Vagina (tissue), 2 donors: ENCODE data around the gene CCDC27. TPM values are rescaled to one million over a fixed set of nuclear protein-coding genes. Genes with fewer than 3 reads are reported as not detected.

Experiments used
- DNase-seq, 2 donors: peaks; one replicate each; pipeline ENCODE4 v3.0.0-alpha.2; 2017; ENCODE audit errors: extremely low spot score in 2 of 2
- H3K27ac ChIP-seq: fragments of 200-600 bp; sonication (generic); one replicate; pipeline ENCODE4 v1.5.1; 2019
- H3K27me3 ChIP-seq: fragments of 200-600 bp; sonication (generic); one replicate; pipeline ENCODE4 v1.5.1; 2019
- H3K36me3 ChIP-seq, 2 donors: fragments of 200-600 bp; sonication (generic); one replicate each; pipeline ENCODE4 v1.5.1; 2017 to 2019
- H3K4me1 ChIP-seq: fragments of 200-600 bp; sonication (generic); one replicate; pipeline ENCODE4 v1.5.1; 2019
- H3K4me3 ChIP-seq, 2 donors: fragments of 200-600 bp; sonication (generic); 1 replicate in 1 of 2; 2 replicates in 1 of 2; pipeline ENCODE4 v1.5.1; 2016 to 2019
- H3K9me3 ChIP-seq: fragments of 200-600 bp; sonication (generic); one replicate; pipeline ENCODE4 v1.5.1; 2019
- POLR2A ChIP-seq, 2 donors: fragments of 450-650 bp; IDR thresholded peaks; one replicate each; pipeline ENCODE4 v1.6.1; 2017; ENCODE audit warnings: antibody characterized with exemption in 2 of 2, mild to moderate bottlenecking in 2 of 2, moderate library complexity in 2 of 2
- POLR2AphosphoS5 ChIP-seq, 2 donors: sonication (generic); formaldehyde crosslinking; IDR thresholded peaks; one replicate each; pipeline ENCODE4 v1.9.0; 2017; ENCODE audit warnings: antibody characterized with exemption in 2 of 2, mild to moderate bottlenecking in 2 of 2, low read depth in 1 of 2; ENCODE audit not compliant: insufficient read depth in 1 of 2
- intact Hi-C: fragments of 100-400 bp; cut with DNase I; formaldehyde crosslinking; loops from one replicate; pipeline ENCODE4 v1.15.1; 2023
- total RNA-seq: library from RNA; depleted of rRNA; stranded (reverse); fragments of >200 nt; gene quantifications from one replicate; pipeline ENCODE4 v1.2.3, GENCODE V29; 2016
- TF ChIP-seq, protein P1 (sequence below), 3 experiments: fragments of 450-650 bp in 2 of 3; fragments of 200-600 bp in 1 of 3; sonication (generic) in 1 of 3; IDR thresholded peaks; one replicate each; pipeline ENCODE4 v1.5.1; 2017 to 2019; ENCODE audit warnings: antibody characterized with exemption in 3 of 3, mild to moderate bottlenecking in 2 of 3, moderate library complexity in 2 of 3

The CCDC27 gene
- total RNA-seq, 1 donor from 2014 or later = not detected

DNA sequence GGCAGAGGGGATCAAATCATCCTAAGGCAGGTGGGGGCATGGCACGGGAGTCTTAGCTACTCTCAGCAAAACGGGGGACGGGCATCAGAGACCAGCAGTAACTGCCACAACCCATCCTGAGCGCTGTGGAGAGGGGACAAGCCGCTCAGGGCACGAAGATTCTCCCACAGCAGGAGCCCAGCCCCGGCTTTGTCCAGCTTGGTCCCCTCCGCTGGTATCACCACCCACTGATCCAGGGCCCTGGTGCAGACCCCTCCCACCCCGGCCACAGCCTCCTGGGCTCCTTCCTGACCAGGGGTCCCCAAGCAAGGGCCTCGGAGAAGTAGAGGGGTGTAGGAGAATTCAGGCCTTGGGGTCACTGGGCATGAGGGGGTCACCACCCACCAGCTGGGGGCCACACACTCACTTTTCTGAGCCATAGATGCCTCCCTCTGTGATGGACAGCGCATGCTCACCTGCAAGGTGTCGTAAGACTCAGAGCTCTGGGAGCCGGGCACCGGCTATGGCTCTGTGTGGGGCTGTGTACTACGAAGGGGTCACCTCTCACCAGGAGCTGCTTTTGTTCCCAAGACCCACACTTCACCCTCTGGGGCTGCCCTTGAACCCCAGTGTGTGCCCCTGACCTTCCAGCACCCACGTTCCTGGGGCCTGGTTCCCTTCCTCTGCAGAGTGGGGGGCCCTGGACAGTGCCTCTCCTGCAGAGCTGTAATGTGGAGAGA is 18.0 kb downstream of the CCDC27 start:
- intact Hi-C loops = no loop called here
- peaks cover 41% of the 10 kb centered on the region for H3K4me1 ChIP-seq
- no peak overlapping the region for H3K4me3 ChIP-seq
- no peaks in the 10 kb centered on the region for H3K9me3 ChIP-seq
- no peaks in the 10 kb centered on the region for H3K27me3 ChIP-seq
- TF ChIP-seq POLR2AphosphoS5 (IDR thresholded peaks at IDR 0.05; ENCODE audit: insufficient read depth in 1 of 2, low read depth in 1 of 2) (no peak), POLR2A (IDR thresholded peaks at IDR 0.05) (no peak)
- TF ChIP-seq, protein P1, sequence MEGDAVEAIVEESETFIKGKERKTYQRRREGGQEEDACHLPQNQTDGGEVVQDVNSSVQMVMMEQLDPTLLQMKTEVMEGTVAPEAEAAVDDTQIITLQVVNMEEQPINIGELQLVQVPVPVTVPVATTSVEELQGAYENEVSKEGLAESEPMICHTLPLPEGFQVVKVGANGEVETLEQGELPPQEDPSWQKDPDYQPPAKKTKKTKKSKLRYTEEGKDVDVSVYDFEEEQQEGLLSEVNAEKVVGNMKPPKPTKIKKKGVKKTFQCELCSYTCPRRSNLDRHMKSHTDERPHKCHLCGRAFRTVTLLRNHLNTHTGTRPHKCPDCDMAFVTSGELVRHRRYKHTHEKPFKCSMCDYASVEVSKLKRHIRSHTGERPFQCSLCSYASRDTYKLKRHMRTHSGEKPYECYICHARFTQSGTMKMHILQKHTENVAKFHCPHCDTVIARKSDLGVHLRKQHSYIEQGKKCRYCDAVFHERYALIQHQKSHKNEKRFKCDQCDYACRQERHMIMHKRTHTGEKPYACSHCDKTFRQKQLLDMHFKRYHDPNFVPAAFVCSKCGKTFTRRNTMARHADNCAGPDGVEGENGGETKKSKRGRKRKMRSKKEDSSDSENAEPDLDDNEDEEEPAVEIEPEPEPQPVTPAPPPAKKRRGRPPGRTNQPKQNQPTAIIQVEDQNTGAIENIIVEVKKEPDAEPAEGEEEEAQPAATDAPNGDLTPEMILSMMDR (IDR thresholded peaks at IDR 0.05) = no peak
- no peak overlapping the region for H3K27ac ChIP-seq
- H3K36me3 ChIP-seq = no peaks in the 10 kb centered on the region
- DNase-seq = no peak

DNA sequence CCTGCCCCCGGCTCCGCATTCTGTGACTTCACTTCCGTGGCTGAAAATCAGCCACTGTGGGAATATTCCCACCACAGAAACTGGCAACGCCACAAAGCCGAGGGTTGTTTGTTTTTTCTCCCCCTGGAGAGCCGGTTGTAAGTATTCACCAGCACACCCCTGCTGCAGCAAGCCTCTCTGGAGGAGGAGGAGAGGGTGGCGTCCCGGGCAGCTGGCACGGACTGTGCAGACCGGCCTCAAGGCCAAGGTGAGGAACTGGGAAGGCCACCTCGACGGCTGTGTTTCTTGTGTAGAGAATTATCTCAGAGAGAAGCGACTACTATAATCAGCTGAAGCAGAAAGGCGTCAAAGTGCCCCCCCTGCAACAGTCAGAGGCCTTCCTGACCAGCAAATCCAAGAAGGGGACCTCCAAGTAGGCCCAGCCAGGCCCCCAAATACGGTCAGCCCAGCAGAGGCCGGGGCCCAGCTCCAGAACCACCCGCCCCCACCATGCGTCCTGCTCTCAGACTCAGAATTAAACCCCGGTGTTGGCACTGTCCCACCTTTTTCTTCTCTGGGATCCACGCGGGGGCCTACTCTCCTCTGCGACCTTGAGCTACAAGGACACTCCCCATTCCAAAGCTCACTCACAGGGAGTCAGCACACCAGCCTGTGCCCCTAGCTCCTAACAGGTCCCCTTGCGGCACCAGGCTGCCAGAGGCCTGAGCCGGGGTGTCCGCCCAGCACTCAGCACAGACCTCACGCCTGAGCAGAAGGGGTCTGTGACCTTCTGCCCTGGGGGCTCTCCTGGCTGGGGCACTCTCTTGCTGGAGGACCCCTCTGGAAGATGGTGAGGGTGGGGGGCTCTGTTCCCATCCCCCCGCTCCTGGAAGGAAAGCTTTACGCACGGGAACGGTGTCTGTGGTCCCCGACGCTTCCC is 19.1 kb downstream of the CCDC27 start:
- H3K4me3 ChIP-seq = peak overlapping the region; percentile 67 to 90
- TF ChIP-seq POLR2A (IDR thresholded peaks at IDR 0.05) (no peak), POLR2AphosphoS5 (IDR thresholded peaks at IDR 0.05; ENCODE audit: insufficient read depth in 1 of 2, low read depth in 1 of 2) (no peak)
- TF ChIP-seq, protein P1 (IDR thresholded peaks at IDR 0.05) = no peak
- H3K27me3 ChIP-seq = no peaks in the 10 kb centered on the region
- no peaks in the 10 kb centered on the region for H3K9me3 ChIP-seq
- H3K36me3 ChIP-seq = no peaks in the 10 kb centered on the region
- DNase-seq = no peak
- H3K4me1 ChIP-seq = peaks cover 52% of the 10 kb centered on the region
- intact Hi-C loops = no loop called here
- H3K27ac ChIP-seq = peak overlapping the region; percentile 62

- peak in 1 of 2 donors; percentile 93 for DNase-seq
- H3K27ac ChIP-seq = peak overlapping the region; percentile 87
- H3K4me1 ChIP-seq = peaks cover 54% of the 10 kb centered on the region
- no peaks in the 10 kb centered on the region for H3K36me3 ChIP-seq
- peak overlapping the region; percentile 67 to 90 for H3K4me3 ChIP-seq
- no peaks in the 10 kb centered on the region for H3K27me3 ChIP-seq
- intact Hi-C loops = no loop called here
- H3K9me3 ChIP-seq = no peaks in the 10 kb centered on the region
- TF ChIP-seq, protein P1 (IDR thresholded peaks at IDR 0.05) = no peak
- TF ChIP-seq POLR2A (IDR thresholded peaks at IDR 0.05) (peak in 1 of 2 donors; percentile 32), POLR2AphosphoS5 (IDR thresholded peaks at IDR 0.05; ENCODE audit: insufficient read depth in 1 of 2, low read depth in 1 of 2) (peak in 1 of 2 donors; percentile 65)
Measured at GRCh38 chr1:3772027-3772714, 19.9 kb downstream of the CCDC27 start.

GRCh38 chr1:3772715-3773571 is 20.7 kb downstream of the CCDC27 start, which contains the start of gene SMIM1:
TSS of gene SMIM1 (plus strand) at chr1:3772749. CDS start at chr1:3775374, 2,625 bp downstream.
- H3K9me3 ChIP-seq = no peaks in the 10 kb centered on the region
- DNase-seq = no peak
- intact Hi-C loops = no loop called here
- H3K4me3 ChIP-seq = peak within 1 kb of the TSS; percentile 67 to 90
- H3K27ac ChIP-seq = peak within 1 kb of the TSS; percentile 87
- no peaks in the 10 kb centered on the region for H3K36me3 ChIP-seq
- peaks cover 54% of the 10 kb centered on the region for H3K4me1 ChIP-seq
- no peaks in the 10 kb centered on the region for H3K27me3 ChIP-seq
- TF ChIP-seq, protein P1 (IDR thresholded peaks at IDR 0.05) = no peak
- peak in 1 of 2 donors; percentile 27 for TF ChIP-seq POLR2AphosphoS5 (IDR thresholded peaks at IDR 0.05; ENCODE audit: insufficient read depth in 1 of 2, low read depth in 1 of 2)
